IMR-90 (cell line): Measurements from ENCODE around the gene CDNF. TPM values are rescaled to one million over a fixed set of nuclear protein-coding genes. Genes with fewer than 3 reads are reported as not detected.

Experiments used
- ATAC-seq: fragments of 200-7000 bp; cut with Tn5 transposase; 2 replicates; pipeline ENCODE4 v1.9.1; 2020; ENCODE audit warnings: low read depth, mild to moderate bottlenecking, moderate library complexity
- BruUV-seq: library from RNA; stranded (reverse); fragments of 400-500 nt; replicated peaks from 2 replicates; lab custom pipeline; 2021; lab: Mats Ljungman, UMichigan
- CTCF ChIA-PET: fragments of 300-600 bp; formaldehyde crosslinking; extraction: SDS; loops from one replicate; lab custom pipeline; 2021; ENCODE audit warnings: antibody characterized with exemption; lab: Yijun Ruan, JAX
- POLR2A ChIA-PET: fragments of 300-600 bp; sonication (Branson Sonifier 250); formaldehyde crosslinking; loops from one replicate; lab custom pipeline; 2022; ENCODE audit warnings: antibody characterized with exemption; ENCODE audit not compliant: unreplicated experiment; lab: Charles Lee
- DNase-seq: peaks from one replicate; pipeline ENCODE4 v3.0.0; 2013
- H2AFZ ChIP-seq: replicated peaks from 2 replicates; pipeline ENCODE3; 2013; ENCODE audit warnings: low read length, mild to moderate bottlenecking; ENCODE audit not compliant: poor library complexity
- H2AK5ac ChIP-seq: 2 replicates; pipeline ENCODE4 v1.6.1; 2013; ENCODE audit warnings: low read depth, low read length, inconsistent platforms
- H2AK9ac ChIP-seq: replicated peaks from 2 replicates; pipeline ENCODE3; 2013; ENCODE audit warnings: mild to moderate bottlenecking, low read depth, low read length, moderate library complexity; ENCODE audit not compliant: poor library complexity
- H2BK120ac ChIP-seq: 2 replicates; pipeline ENCODE4 v1.6.1; 2013; ENCODE audit warnings: low read depth, low read length, inconsistent platforms
- H2BK15ac ChIP-seq: 3 replicates; pipeline ENCODE4 v1.6.1; 2013; ENCODE audit warnings: low read depth, low read length, inconsistent platforms
- H2BK20ac ChIP-seq: 2 replicates; pipeline ENCODE4 v1.6.1; 2013; ENCODE audit warnings: low read depth, mild to moderate bottlenecking, inconsistent platforms, low read length, moderate library complexity
- H2BK5ac ChIP-seq: 2 replicates; pipeline ENCODE4 v1.6.1; 2013; ENCODE audit warnings: mild to moderate bottlenecking, low read depth, low read length, inconsistent platforms; ENCODE audit not compliant: poor library complexity, severe bottlenecking
- H3K14ac ChIP-seq: replicated peaks from 2 replicates; pipeline ENCODE4 v1.6.1; 2013; ENCODE audit warnings: low read depth, low read length, inconsistent platforms
- H3K18ac ChIP-seq: 2 replicates; pipeline ENCODE4 v1.6.1; 2013; ENCODE audit warnings: low read depth, low read length, control low read depth
- H3K23ac ChIP-seq: 2 replicates; pipeline ENCODE4 v1.6.1; 2013; ENCODE audit warnings: low read depth, low read length, inconsistent platforms
- H3K27ac ChIP-seq: 2 replicates; pipeline ENCODE4 v1.5.1; 2013; ENCODE audit warnings: mild to moderate bottlenecking, control low read depth, low read length; ENCODE audit not compliant: insufficient read depth
- H3K27me3 ChIP-seq: 2 replicates; pipeline ENCODE4 v1.6.1; 2013; ENCODE audit warnings: low read length; ENCODE audit not compliant: control insufficient read depth, insufficient read depth
- H3K36me3 ChIP-seq: 2 replicates; pipeline ENCODE4 v1.6.1; 2013; ENCODE audit warnings: low read length, mixed read lengths; ENCODE audit not compliant: control insufficient read depth, insufficient read depth
- H3K4ac ChIP-seq: 2 replicates; pipeline ENCODE4 v1.6.1; 2013; ENCODE audit warnings: low read depth, low read length, inconsistent platforms
- H3K4me1 ChIP-seq: 2 replicates; pipeline ENCODE4 v1.6.1; 2013; ENCODE audit warnings: low read length, mixed read lengths; ENCODE audit not compliant: control insufficient read depth, insufficient read depth
- H3K4me2 ChIP-seq: 2 replicates; pipeline ENCODE4 v1.6.1; 2013; ENCODE audit warnings: low read depth, mild to moderate bottlenecking, control low read depth, low read length, moderate library complexity
- H3K4me3 ChIP-seq: 2 replicates; pipeline ENCODE4 v1.5.1; 2013; ENCODE audit warnings: low read depth, mild to moderate bottlenecking, control low read depth, low read length, moderate library complexity; ENCODE audit not compliant: insufficient read depth
- H3K56ac ChIP-seq: 2 replicates; pipeline ENCODE4 v1.6.1; 2013; ENCODE audit warnings: low read length, inconsistent platforms; ENCODE audit not compliant: insufficient read depth; ENCODE audit errors: extremely low read depth
- H3K79me1 ChIP-seq, 2 experiments: 2 replicates each; pipeline ENCODE4 v1.6.1; 2013; ENCODE audit warnings: low read length in 2 of 2, inconsistent platforms in 1 of 2, low read depth in 1 of 2
- H3K9ac ChIP-seq: 2 replicates; pipeline ENCODE4 v1.6.1; 2013; ENCODE audit warnings: low read depth, low read length, control low read depth
- H3K9me1 ChIP-seq: 2 replicates; pipeline ENCODE4 v1.6.1; 2013; ENCODE audit warnings: low read length, inconsistent platforms; ENCODE audit not compliant: insufficient read depth
- H3K9me3 ChIP-seq: 2 replicates; pipeline ENCODE4 v1.6.1; 2013; ENCODE audit warnings: low read length; ENCODE audit not compliant: control insufficient read depth, insufficient read depth
- H4K20me1 ChIP-seq: 2 replicates; pipeline ENCODE4 v1.6.1; 2013; ENCODE audit warnings: low read length, inconsistent platforms; ENCODE audit not compliant: insufficient read depth
- H4K5ac ChIP-seq: 2 replicates; pipeline ENCODE4 v1.6.1; 2013; ENCODE audit warnings: mild to moderate bottlenecking, low read depth, low read length, control low read depth
- H4K8ac ChIP-seq, 2 experiments: 2 replicates each; pipeline ENCODE4 v1.6.1; 2013; ENCODE audit warnings: low read depth in 2 of 2, low read length in 2 of 2, control low read depth in 1 of 2, inconsistent platforms in 1 of 2
- H4K91ac ChIP-seq: 2 replicates; pipeline ENCODE4 v1.6.1; 2013; ENCODE audit warnings: low read depth, low read length, inconsistent platforms; ENCODE audit not compliant: insufficient read depth
- BHLHE40 ChIP-seq: fragments of 150-350 bp; IDR thresholded peaks from 2 replicates; pipeline ENCODE4 v1.6.1; 2016; ENCODE audit warnings: mild to moderate bottlenecking, low read depth, low read length
- MXI1 ChIP-seq: IDR thresholded peaks from 2 replicates; pipeline ENCODE4 v1.6.1; 2012; ENCODE audit warnings: low read depth, mild to moderate bottlenecking, low read length, moderate library complexity, borderline replicate concordance
- RCOR1 ChIP-seq: IDR thresholded peaks from 2 replicates; pipeline ENCODE4 v1.6.1; 2012; ENCODE audit warnings: mild to moderate bottlenecking, low read length, improper control_type of control experiment; ENCODE audit not compliant: insufficient replicate concordance
- USF2 ChIP-seq: fragments of 150-350 bp; IDR thresholded peaks from 2 replicates; pipeline ENCODE4 v1.6.1; 2017; ENCODE audit warnings: mild to moderate bottlenecking, antibody characterized with exemption, low read length, low read depth
- whole genome bisulfite sequencing, 2 experiments: methylation state at CpG; one replicate each; pipeline versions ENCODE4 v1.1.5 to v1.1.7; 2013; ENCODE audit warnings: missing lambda C conversion rate in 2 of 2; ENCODE audit not compliant: insufficient read length in 1 of 2; ENCODE audit errors: extremely low coverage in 2 of 2; 5-methylcytosine and 5-hydroxymethylcytosine counted together
- dilution Hi-C: fragments of 300-500 bp; cut with HindIII; formaldehyde crosslinking; loops from one replicate; pipeline ENCODE4 v1.14.3; 2018; ENCODE audit warnings: low sequenced_read_pairs; ENCODE audit not compliant: unreplicated experiment
- in situ Hi-C: fragments of 300-500 bp; cut with MboI; formaldehyde crosslinking; loops from 3 replicates; pipeline ENCODE4 v1.14.3; 2019; ENCODE audit warnings: low sequenced_read_pairs, inconsistent platforms, mixed read lengths
- intact Hi-C: fragments of 100-400 bp; cut with micrococcal nuclease; formaldehyde crosslinking; loops from 2 replicates; pipeline ENCODE4 v1.10.0; 2022
- polyA plus RNA-seq, 3 experiments: library from polyadenylated mRNA; depleted of rRNA; stranded (reverse); fragments of >200 nt; gene quantifications; 2 replicates each; pipeline ENCODE4 v1.2.3, GENCODE V29; 2012; ENCODE audit warnings: low replicate concordance in 1 of 3
- total RNA-seq: library from RNA; depleted of rRNA; stranded (reverse); fragments of >200 nt; gene quantifications from 2 replicates; pipeline ENCODE4 v1.2.3, GENCODE V29; 2012

The CDNF gene
- total and polyA plus RNA-seq, 2 of the 4 experiments (the other 2 are of a cell fraction) = 0.72 to 1.3 TPM

GRCh38 chr10:14839305-14839695 is 1.5 kb upstream of the CDNF start:
- peaks cover 3% of the 10 kb centered on the region for H3K9me1 ChIP-seq
- peaks cover 4% of the 10 kb centered on the region for H4K20me1 ChIP-seq
- CTCF ChIA-PET = no interaction called here
- H2BK15ac ChIP-seq = no peak overlapping the region
- dilution Hi-C loops (no loop called here), intact Hi-C loops (loop anchor here (5.0 to 10.0 kb wide), 2 partner anchors 237 to 266 kb away; no protein-coding TSS in a partner anchor), in situ Hi-C loops (no loop called here)
- ATAC-seq (no peak), DNase-seq (no peak)
- no peak overlapping the region for H2BK120ac ChIP-seq
- H4K8ac ChIP-seq = peak overlapping the region in 1 of 2 experiments; percentile 67; a peak in 2 of 4 replicates
- H3K4me2 ChIP-seq = peak overlapping the region; percentile 93
- peak overlapping the region; percentile 82 for H2BK5ac ChIP-seq
- H4K91ac ChIP-seq = no peak overlapping the region
- H4K5ac ChIP-seq = no peak overlapping the region
- peak overlapping the region; percentile 38; the same call in 1 of the 2 replicates for H3K56ac ChIP-seq
- H3K9me3 ChIP-seq = no peaks in the 10 kb centered on the region
- H3K4me3 ChIP-seq = peak overlapping the region; percentile 74
- peaks cover 29 to 44% of the 10 kb centered on the region in 2 experiments for H3K79me1 ChIP-seq
- H2BK20ac ChIP-seq = no peak overlapping the region
- no TSS peak for BruUV-seq
- no peak overlapping the region for H2AK9ac ChIP-seq
- peak overlapping the region; percentile 77; the same call in 1 of the 2 replicates for H3K4ac ChIP-seq
- no peaks in the 10 kb centered on the region for H3K27me3 ChIP-seq
- TF ChIP-seq USF2 = peak; percentile 39; the same call in 1 of the 2 replicates
- no peak for TF ChIP-seq MXI1
- no peak for TF ChIP-seq RCOR1
- peak; percentile 8; the same call in 1 of the 2 replicates for TF ChIP-seq BHLHE40
- no peak overlapping the region for H3K18ac ChIP-seq
- H3K23ac ChIP-seq = peak overlapping the region; percentile 98; the same call in 1 of the 2 replicates
- peaks cover 1% of the 10 kb centered on the region; the same call in 1 of the 2 replicates for H3K4me1 ChIP-seq
- H3K36me3 ChIP-seq = peaks cover 24% of the 10 kb centered on the region
- H3K27ac ChIP-seq = peak overlapping the region; percentile 82
- H3K14ac ChIP-seq = peak overlapping the region; percentile 26; the same call in 1 of the 2 replicates
- WGBS, 2 experiments = 30 to 100% methylated on average over 2 to 6 of the region's 14 CpGs
- no peak overlapping the region for H2AK5ac ChIP-seq
- POLR2A ChIA-PET = no interaction called here
- peak overlapping the region; percentile 82 for H3K9ac ChIP-seq
- no peak overlapping the region for H2AFZ ChIP-seq
